GM23338 (cell line): Measurements from ENCODE around the gene GK. TPM values are rescaled to one million over a fixed set of nuclear protein-coding genes. Genes with fewer than 3 reads are reported as not detected.

ENCODE experiments used
- ATAC-seq: fragments of 200-7000 bp; cut with Tn5 transposase; 3 replicates; pipeline ENCODE4 v1.9.1; 2020
- DNase-seq: peaks from one replicate; pipeline ENCODE4 v3.0.0-alpha.2; 2015; ENCODE audit warnings: low spot score
- H2AFZ ChIP-seq: fragments of 200-600 bp; sonication (generic); 2 replicates; pipeline ENCODE4 v1.8.0; 2016; ENCODE audit warnings: antibody characterized with exemption, mild to moderate bottlenecking, moderate library complexity
- H3F3A ChIP-seq: fragments of 200-600 bp; sonication (generic); replicated peaks from 2 replicates; pipeline ENCODE4 v1.8.0; 2017; ENCODE audit warnings: antibody characterized with exemption, mixed run types, low read depth
- H3K27ac ChIP-seq: fragments of 200-600 bp; sonication (generic); 2 replicates; pipeline ENCODE4 v1.6.1; 2016; ENCODE audit warnings: low read depth
- H3K27me3 ChIP-seq: fragments of 200-600 bp; sonication (generic); 2 replicates; pipeline ENCODE4 v1.8.0; 2016; ENCODE audit warnings: mild to moderate bottlenecking, mixed run types, moderate library complexity; ENCODE audit not compliant: insufficient read depth
- H3K36me3 ChIP-seq: fragments of 200-600 bp; sonication (generic); 2 replicates; pipeline ENCODE4 v1.8.0; 2016; ENCODE audit warnings: mild to moderate bottlenecking; ENCODE audit not compliant: insufficient read depth
- H3K4me1 ChIP-seq: fragments of 200-600 bp; sonication (generic); 2 replicates; pipeline ENCODE4 v1.8.0; 2016; ENCODE audit warnings: mild to moderate bottlenecking, moderate library complexity; ENCODE audit not compliant: insufficient read depth
- H3K4me2 ChIP-seq: fragments of 200-600 bp; sonication (generic); 2 replicates; pipeline ENCODE4 v1.7.1; 2017; ENCODE audit warnings: mixed run types
- H3K4me3 ChIP-seq: fragments of 200-600 bp; sonication (generic); 2 replicates; pipeline ENCODE4 v1.6.1; 2016; ENCODE audit warnings: mixed run types
- H3K79me2 ChIP-seq: fragments of 200-600 bp; sonication (generic); replicated peaks from 2 replicates; pipeline ENCODE4 v1.8.0; 2017; ENCODE audit warnings: mild to moderate bottlenecking; ENCODE audit not compliant: insufficient read depth
- H3K9me2 ChIP-seq: fragments of 200-600 bp; sonication (generic); 2 replicates; pipeline ENCODE4 v1.8.0; 2017; ENCODE audit not compliant: insufficient read depth
- H4K20me1 ChIP-seq: fragments of 200-600 bp; sonication (generic); replicated peaks from 2 replicates; pipeline ENCODE4 v1.8.0; 2017; ENCODE audit warnings: mild to moderate bottlenecking; ENCODE audit not compliant: insufficient read depth
- H3K27ac Mint-ChIP-seq: 2 replicates; pipeline ENCODE4 v1.8.0; 2020; ENCODE audit warnings: inconsistent platforms, mild to moderate bottlenecking, moderate library complexity, mixed read lengths
- H3K27me3 Mint-ChIP-seq: 3 replicates; pipeline ENCODE4 v1.8.0; 2022; ENCODE audit warnings: low read depth, mild to moderate bottlenecking, moderate library complexity, mixed read lengths, inconsistent platforms; ENCODE audit not compliant: insufficient read depth, poor library complexity
- H3K36me3 Mint-ChIP-seq: 3 replicates; pipeline ENCODE4 v1.8.0; 2021; ENCODE audit warnings: low read depth, mild to moderate bottlenecking, inconsistent platforms, moderate library complexity, mixed read lengths
- H3K4me1 Mint-ChIP-seq: 3 replicates; pipeline ENCODE4 v1.8.0; 2020; ENCODE audit warnings: mild to moderate bottlenecking, inconsistent platforms, mixed read lengths
- H3K4me3 Mint-ChIP-seq: 3 replicates; pipeline ENCODE4 v1.8.0; 2021; ENCODE audit warnings: moderate library complexity, mild to moderate bottlenecking, inconsistent platforms, mixed read lengths
- H3K9me3 Mint-ChIP-seq: 3 replicates; pipeline ENCODE4 v1.8.0; 2020; ENCODE audit warnings: moderate library complexity, mild to moderate bottlenecking, inconsistent platforms, mixed read lengths
- CREB1 ChIP-seq: fragments of 250-450 bp; sonication (Bioruptor Pico); IDR thresholded peaks from 2 replicates; pipeline ENCODE4 v1.5.0; 2020; ENCODE audit warnings: low read depth, mild to moderate bottlenecking, moderate library complexity
- EZH2 ChIP-seq: fragments of 200-600 bp; sonication (generic); IDR thresholded peaks from one replicate; pipeline ENCODE4 v1.8.0; 2017; ENCODE audit warnings: antibody characterized with exemption, mild to moderate bottlenecking, low read depth; ENCODE audit not compliant: unreplicated experiment
- EZH2phosphoT487 ChIP-seq: fragments of 200-600 bp; sonication (generic); IDR thresholded peaks from one replicate; pipeline ENCODE4 v1.8.1; 2018; ENCODE audit warnings: antibody characterized with exemption; ENCODE audit not compliant: unreplicated experiment
- JUNB ChIP-seq: IDR thresholded peaks from one replicate; pipeline ENCODE4 v1.6.1; 2016; ENCODE audit warnings: antibody characterized with exemption; ENCODE audit not compliant: unreplicated experiment
- NANOG ChIP-seq: IDR thresholded peaks from 2 replicates; pipeline ENCODE4 v1.6.1; 2016; ENCODE audit warnings: antibody characterized with exemption, borderline replicate concordance
- POLR2AphosphoS5 ChIP-seq: IDR thresholded peaks from 2 replicates; pipeline ENCODE4 v1.6.1; 2016; ENCODE audit warnings: antibody characterized with exemption, low read depth
- STAT1 ChIP-seq: IDR thresholded peaks from one replicate; pipeline ENCODE4 v1.6.1; 2016; ENCODE audit warnings: antibody characterized with exemption; ENCODE audit not compliant: unreplicated experiment
- ZNF114 ChIP-seq: fragments of 250-450 bp; sonication (Bioruptor Pico); IDR thresholded peaks from 2 replicates; pipeline ENCODE4 v1.5.0; 2020; ENCODE audit warnings: mild to moderate bottlenecking, moderate library complexity
- polyA plus RNA-seq: library from polyadenylated mRNA; unstranded; fragments of >200 nt; fragmentation: Nextera tagmentation; extraction: Ambion mirVana; gene quantifications from 2 replicates; pipeline ENCODE4 v1.2.1, GENCODE V29; 2016
- total RNA-seq: library from RNA; depleted of rRNA; stranded (reverse); fragments of >200 nt; shearing (Covaris generic); gene quantifications from 2 replicates; pipeline ENCODE4 v1.2.3, GENCODE V29; 2014
- TF ChIP-seq, protein P1 (sequence below): IDR thresholded peaks from 2 replicates; pipeline ENCODE4 v1.6.1; 2016; ENCODE audit warnings: antibody characterized with exemption
- TF ChIP-seq, protein P2 (sequence below): fragments of 250-450 bp; sonication (Bioruptor Pico); IDR thresholded peaks from 2 replicates; pipeline ENCODE4 v1.5.0; 2020; ENCODE audit warnings: mild to moderate bottlenecking, moderate library complexity
- TF ChIP-seq, protein P3 (sequence below): IDR thresholded peaks from one replicate; pipeline ENCODE4 v1.6.1; 2018; ENCODE audit warnings: antibody characterized with exemption; ENCODE audit not compliant: unreplicated experiment
- TF ChIP-seq, protein P4 (sequence below), 2 experiments: fragments of 200-600 bp in 1 of 2; sonication (generic) in 1 of 2; conservative IDR thresholded peaks; 2 replicates each; pipeline versions ENCODE4 v1.5.1 to v1.6.1; 2016 to 2017; ENCODE audit warnings: antibody characterized with exemption in 2 of 2, low read depth in 2 of 2, mild to moderate bottlenecking in 2 of 2, moderate library complexity in 1 of 2

Gene GK
- total and polyA plus RNA-seq, 2 experiments from 2014 or later = 8.4 to 10.8 TPM

GRCh38 chrX:30615229-30615628 is 38.0 kb upstream of the GK start:
- no peak overlapping the region for H2AFZ ChIP-seq
- H3K4me1 ChIP-seq = 0 out of 2 replicates have a peak, but pooled peaks cover 3% of the 10 kb centered on the region
- H3K27ac ChIP-seq = no peak overlapping the region
- H3K4me1 Mint-ChIP-seq = peaks cover 10% of the 10 kb centered on the region; the same call in 2 of the 3 replicates
- ATAC-seq (no peak), DNase-seq (no peak)
- H3K4me2 ChIP-seq = no peak overlapping the region
- H3K9me2 ChIP-seq = no peaks in the 10 kb centered on the region
- H4K20me1 ChIP-seq = no peaks in the 10 kb centered on the region
- peaks cover 2% of the 10 kb centered on the region for H3K27me3 Mint-ChIP-seq
- H3K9me3 Mint-ChIP-seq = no peaks in the 10 kb centered on the region
- H3K36me3 Mint-ChIP-seq = no peaks in the 10 kb centered on the region
- no peak overlapping the region for H3K4me3 Mint-ChIP-seq
- no peak for TF ChIP-seq JUNB
- no peak for TF ChIP-seq EZH2phosphoT487
- TF ChIP-seq CREB1 (CRISPR knock-in tag) = no peak
- no peak for TF ChIP-seq NANOG
- TF ChIP-seq ZNF114 = no peak
- TF ChIP-seq, protein P1, sequence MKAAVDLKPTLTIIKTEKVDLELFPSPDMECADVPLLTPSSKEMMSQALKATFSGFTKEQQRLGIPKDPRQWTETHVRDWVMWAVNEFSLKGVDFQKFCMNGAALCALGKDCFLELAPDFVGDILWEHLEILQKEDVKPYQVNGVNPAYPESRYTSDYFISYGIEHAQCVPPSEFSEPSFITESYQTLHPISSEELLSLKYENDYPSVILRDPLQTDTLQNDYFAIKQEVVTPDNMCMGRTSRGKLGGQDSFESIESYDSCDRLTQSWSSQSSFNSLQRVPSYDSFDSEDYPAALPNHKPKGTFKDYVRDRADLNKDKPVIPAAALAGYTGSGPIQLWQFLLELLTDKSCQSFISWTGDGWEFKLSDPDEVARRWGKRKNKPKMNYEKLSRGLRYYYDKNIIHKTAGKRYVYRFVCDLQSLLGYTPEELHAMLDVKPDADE = no peak
- no peak for TF ChIP-seq EZH2
- TF ChIP-seq, protein P2, sequence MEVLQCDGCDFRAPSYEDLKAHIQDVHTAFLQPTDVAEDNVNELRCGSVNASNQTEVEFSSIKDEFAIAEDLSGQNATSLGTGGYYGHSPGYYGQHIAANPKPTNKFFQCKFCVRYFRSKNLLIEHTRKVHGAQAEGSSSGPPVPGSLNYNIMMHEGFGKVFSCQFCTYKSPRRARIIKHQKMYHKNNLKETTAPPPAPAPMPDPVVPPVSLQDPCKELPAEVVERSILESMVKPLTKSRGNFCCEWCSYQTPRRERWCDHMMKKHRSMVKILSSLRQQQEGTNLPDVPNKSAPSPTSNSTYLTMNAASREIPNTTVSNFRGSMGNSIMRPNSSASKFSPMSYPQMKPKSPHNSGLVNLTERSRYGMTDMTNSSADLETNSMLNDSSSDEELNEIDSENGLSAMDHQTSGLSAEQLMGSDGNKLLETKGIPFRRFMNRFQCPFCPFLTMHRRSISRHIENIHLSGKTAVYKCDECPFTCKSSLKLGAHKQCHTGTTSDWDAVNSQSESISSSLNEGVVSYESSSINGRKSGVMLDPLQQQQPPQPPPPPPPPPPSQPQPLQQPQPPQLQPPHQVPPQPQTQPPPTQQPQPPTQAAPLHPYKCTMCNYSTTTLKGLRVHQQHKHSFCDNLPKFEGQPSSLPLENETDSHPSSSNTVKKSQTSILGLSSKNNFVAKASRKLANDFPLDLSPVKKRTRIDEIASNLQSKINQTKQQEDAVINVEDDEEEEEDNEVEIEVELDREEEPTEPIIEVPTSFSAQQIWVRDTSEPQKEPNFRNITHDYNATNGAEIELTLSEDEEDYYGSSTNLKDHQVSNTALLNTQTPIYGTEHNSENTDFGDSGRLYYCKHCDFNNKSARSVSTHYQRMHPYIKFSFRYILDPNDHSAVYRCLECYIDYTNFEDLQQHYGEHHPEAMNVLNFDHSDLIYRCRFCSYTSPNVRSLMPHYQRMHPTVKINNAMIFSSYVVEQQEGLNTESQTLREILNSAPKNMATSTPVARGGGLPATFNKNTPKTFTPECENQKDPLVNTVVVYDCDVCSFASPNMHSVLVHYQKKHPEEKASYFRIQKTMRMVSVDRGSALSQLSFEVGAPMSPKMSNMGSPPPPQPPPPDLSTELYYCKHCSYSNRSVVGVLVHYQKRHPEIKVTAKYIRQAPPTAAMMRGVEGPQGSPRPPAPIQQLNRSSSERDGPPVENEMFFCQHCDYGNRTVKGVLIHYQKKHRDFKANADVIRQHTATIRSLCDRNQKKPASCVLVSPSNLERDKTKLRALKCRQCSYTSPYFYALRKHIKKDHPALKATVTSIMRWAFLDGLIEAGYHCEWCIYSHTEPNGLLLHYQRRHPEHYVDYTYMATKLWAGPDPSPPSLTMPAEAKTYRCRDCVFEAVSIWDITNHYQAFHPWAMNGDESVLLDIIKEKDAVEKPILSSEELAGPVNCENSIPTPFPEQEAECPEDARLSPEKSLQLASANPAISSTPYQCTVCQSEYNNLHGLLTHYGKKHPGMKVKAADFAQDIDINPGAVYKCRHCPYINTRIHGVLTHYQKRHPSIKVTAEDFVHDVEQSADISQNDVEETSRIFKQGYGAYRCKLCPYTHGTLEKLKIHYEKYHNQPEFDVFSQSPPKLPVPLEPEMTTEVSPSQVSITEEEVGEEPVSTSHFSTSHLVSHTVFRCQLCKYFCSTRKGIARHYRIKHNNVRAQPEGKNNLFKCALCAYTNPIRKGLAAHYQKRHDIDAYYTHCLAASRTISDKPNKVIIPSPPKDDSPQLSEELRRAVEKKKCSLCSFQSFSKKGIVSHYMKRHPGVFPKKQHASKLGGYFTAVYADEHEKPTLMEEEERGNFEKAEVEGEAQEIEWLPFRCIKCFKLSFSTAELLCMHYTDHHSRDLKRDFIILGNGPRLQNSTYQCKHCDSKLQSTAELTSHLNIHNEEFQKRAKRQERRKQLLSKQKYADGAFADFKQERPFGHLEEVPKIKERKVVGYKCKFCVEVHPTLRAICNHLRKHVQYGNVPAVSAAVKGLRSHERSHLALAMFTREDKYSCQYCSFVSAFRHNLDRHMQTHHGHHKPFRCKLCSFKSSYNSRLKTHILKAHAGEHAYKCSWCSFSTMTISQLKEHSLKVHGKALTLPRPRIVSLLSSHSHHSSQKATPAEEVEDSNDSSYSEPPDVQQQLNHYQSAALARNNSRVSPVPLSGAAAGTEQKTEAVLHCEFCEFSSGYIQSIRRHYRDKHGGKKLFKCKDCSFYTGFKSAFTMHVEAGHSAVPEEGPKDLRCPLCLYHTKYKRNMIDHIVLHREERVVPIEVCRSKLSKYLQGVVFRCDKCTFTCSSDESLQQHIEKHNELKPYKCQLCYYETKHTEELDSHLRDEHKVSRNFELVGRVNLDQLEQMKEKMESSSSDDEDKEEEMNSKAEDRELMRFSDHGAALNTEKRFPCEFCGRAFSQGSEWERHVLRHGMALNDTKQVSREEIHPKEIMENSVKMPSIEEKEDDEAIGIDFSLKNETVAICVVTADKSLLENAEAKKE (CRISPR knock-in tag) = no peak
- no peak for TF ChIP-seq POLR2AphosphoS5
- no peak for TF ChIP-seq STAT1
- TF ChIP-seq, protein P3, sequence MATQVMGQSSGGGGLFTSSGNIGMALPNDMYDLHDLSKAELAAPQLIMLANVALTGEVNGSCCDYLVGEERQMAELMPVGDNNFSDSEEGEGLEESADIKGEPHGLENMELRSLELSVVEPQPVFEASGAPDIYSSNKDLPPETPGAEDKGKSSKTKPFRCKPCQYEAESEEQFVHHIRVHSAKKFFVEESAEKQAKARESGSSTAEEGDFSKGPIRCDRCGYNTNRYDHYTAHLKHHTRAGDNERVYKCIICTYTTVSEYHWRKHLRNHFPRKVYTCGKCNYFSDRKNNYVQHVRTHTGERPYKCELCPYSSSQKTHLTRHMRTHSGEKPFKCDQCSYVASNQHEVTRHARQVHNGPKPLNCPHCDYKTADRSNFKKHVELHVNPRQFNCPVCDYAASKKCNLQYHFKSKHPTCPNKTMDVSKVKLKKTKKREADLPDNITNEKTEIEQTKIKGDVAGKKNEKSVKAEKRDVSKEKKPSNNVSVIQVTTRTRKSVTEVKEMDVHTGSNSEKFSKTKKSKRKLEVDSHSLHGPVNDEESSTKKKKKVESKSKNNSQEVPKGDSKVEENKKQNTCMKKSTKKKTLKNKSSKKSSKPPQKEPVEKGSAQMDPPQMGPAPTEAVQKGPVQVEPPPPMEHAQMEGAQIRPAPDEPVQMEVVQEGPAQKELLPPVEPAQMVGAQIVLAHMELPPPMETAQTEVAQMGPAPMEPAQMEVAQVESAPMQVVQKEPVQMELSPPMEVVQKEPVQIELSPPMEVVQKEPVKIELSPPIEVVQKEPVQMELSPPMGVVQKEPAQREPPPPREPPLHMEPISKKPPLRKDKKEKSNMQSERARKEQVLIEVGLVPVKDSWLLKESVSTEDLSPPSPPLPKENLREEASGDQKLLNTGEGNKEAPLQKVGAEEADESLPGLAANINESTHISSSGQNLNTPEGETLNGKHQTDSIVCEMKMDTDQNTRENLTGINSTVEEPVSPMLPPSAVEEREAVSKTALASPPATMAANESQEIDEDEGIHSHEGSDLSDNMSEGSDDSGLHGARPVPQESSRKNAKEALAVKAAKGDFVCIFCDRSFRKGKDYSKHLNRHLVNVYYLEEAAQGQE = no peak
- TF ChIP-seq, protein P4, sequence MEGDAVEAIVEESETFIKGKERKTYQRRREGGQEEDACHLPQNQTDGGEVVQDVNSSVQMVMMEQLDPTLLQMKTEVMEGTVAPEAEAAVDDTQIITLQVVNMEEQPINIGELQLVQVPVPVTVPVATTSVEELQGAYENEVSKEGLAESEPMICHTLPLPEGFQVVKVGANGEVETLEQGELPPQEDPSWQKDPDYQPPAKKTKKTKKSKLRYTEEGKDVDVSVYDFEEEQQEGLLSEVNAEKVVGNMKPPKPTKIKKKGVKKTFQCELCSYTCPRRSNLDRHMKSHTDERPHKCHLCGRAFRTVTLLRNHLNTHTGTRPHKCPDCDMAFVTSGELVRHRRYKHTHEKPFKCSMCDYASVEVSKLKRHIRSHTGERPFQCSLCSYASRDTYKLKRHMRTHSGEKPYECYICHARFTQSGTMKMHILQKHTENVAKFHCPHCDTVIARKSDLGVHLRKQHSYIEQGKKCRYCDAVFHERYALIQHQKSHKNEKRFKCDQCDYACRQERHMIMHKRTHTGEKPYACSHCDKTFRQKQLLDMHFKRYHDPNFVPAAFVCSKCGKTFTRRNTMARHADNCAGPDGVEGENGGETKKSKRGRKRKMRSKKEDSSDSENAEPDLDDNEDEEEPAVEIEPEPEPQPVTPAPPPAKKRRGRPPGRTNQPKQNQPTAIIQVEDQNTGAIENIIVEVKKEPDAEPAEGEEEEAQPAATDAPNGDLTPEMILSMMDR (conservative IDR thresholded peaks at IDR 0.05; ENCODE audit: low read depth in 2 of 2) = no peak
- no peak overlapping the region for H3K27ac Mint-ChIP-seq
- H3K27me3 ChIP-seq = no peaks in the 10 kb centered on the region
- no peaks in the 10 kb centered on the region for H3K79me2 ChIP-seq
- H3F3A ChIP-seq = no peaks in the 10 kb centered on the region
- H3K4me3 ChIP-seq = no peak overlapping the region
- no peaks in the 10 kb centered on the region for H3K36me3 ChIP-seq
